ENCODE data around the gene TRIM45.

TRIM45 gene

GRCh38 chr1:117101334-117101733 is 20.2 kb downstream of the TRIM45 start:
- no peak for DNase-seq (ENCODE audit: low spot score)

- DNase-seq (ENCODE audit: low spot score): no peak
These were observed 23.2 kb downstream of the TRIM45 start for GRCh38 chr1:117098287-117098890.

- DNase-seq (ENCODE audit: low spot score): no peak
These were observed 24.1 kb downstream of the TRIM45 start for GRCh38 chr1:117097443-117097842.

GRCh38 chr1:117096951-117097408 is 24.6 kb downstream of the TRIM45 start:
- no peak for DNase-seq (ENCODE audit: low spot score)

GRCh38 chr1:117094841-117095604 is 26.5 kb downstream of the TRIM45 start:
- DNase-seq (ENCODE audit: low spot score): no peak

GRCh38 chr1:117093870-117094621 is 27.5 kb downstream of the TRIM45 start:
- peak; percentile 50 for DNase-seq (ENCODE audit: low spot score)

GRCh38 chr1:117093091-117093534 is 28.4 kb downstream of the TRIM45 start:
- no peak for DNase-seq (ENCODE audit: low spot score)

- no peak for DNase-seq (ENCODE audit: low spot score)
These were observed 29.0 kb downstream of the TRIM45 start for GRCh38 chr1:117092594-117092993.

- no peak for DNase-seq (ENCODE audit: low spot score)
These were observed 31.6 kb downstream of the TRIM45 start for GRCh38 chr1:117089996-117090395.

- DNase-seq (ENCODE audit: low spot score): no peak
These were observed 33.9 kb downstream of the TRIM45 start for GRCh38 chr1:117087686-117088085.

- no peak for DNase-seq (ENCODE audit: low spot score)
These were observed 37.3 kb downstream of the TRIM45 start for GRCh38 chr1:117084231-117084630.

- DNase-seq (ENCODE audit: low spot score): no peak
These were observed 41.8 kb downstream of the TRIM45 start for GRCh38 chr1:117079737-117080136.

- DNase-seq (ENCODE audit: low spot score): no peak
These were observed 44.3 kb downstream of the TRIM45 start for GRCh38 chr1:117077267-117077666.

GRCh38 chr1:117076648-117077047 is 44.9 kb downstream of the TRIM45 start:
- DNase-seq (ENCODE audit: low spot score): no peak

GRCh38 chr1:117070124-117070523 is 51.4 kb downstream of the TRIM45 start:
- DNase-seq (ENCODE audit: low spot score): no peak

- DNase-seq (ENCODE audit: low spot score): no peak
These were observed 52.2 kb downstream of the TRIM45 start for GRCh38 chr1:117069220-117069844.

GRCh38 chr1:117068580-117068979 is 53.0 kb downstream of the TRIM45 start:
- DNase-seq (ENCODE audit: low spot score): no peak

GRCh38 chr1:117067533-117068370 is 53.8 kb downstream of the TRIM45 start:
- peak; percentile 57 for DNase-seq (ENCODE audit: low spot score)

- no peak for DNase-seq (ENCODE audit: low spot score)
These were observed 55.2 kb downstream of the TRIM45 start for GRCh38 chr1:117066367-117066766.

GRCh38 chr1:117061986-117062415 is 59.5 kb downstream of the TRIM45 start:
- DNase-seq (ENCODE audit: low spot score): no peak

All from NAMALWA (cell line).